PFSK-1 (cell line): ENCODE data around the gene TMEM94.

ENCODE experiments used
- FOXP2 ChIP-seq: optimal IDR thresholded peaks from 2 replicates; pipeline ENCODE3; 2011; ENCODE audit warnings: borderline replicate concordance, control low read depth, inconsistent platforms; ENCODE audit not compliant: insufficient read depth; ENCODE audit errors: extremely low read length, extremely low read depth
- POLR2AphosphoS5 ChIP-seq: IDR thresholded peaks from 2 replicates; pipeline ENCODE4 v1.6.1; 2012; ENCODE audit warnings: low read depth, mild to moderate bottlenecking, control low read depth, low read length, moderate library complexity
- SIN3A ChIP-seq: IDR thresholded peaks from 2 replicates; pipeline ENCODE4 v1.6.1; 2012; ENCODE audit warnings: mild to moderate bottlenecking, low read length, moderate library complexity, borderline replicate concordance; ENCODE audit not compliant: insufficient read depth
- TAF1 ChIP-seq: IDR thresholded peaks from 2 replicates; pipeline ENCODE4 v1.6.1; 2012; ENCODE audit warnings: low read length, control low read depth, borderline replicate concordance; ENCODE audit not compliant: insufficient read depth
- TF ChIP-seq, protein P1 (sequence below), 2 experiments: IDR thresholded peaks; 2 replicates each; pipeline versions ENCODE4 v1.6.1 to v1.8.0; 2011 to 2012; ENCODE audit warnings: low read depth in 2 of 2, low read length in 2 of 2, control low read depth in 1 of 2, inconsistent platforms in 1 of 2, mild to moderate bottlenecking in 1 of 2, moderate library complexity in 1 of 2; ENCODE audit not compliant: insufficient read depth in 1 of 2

DNA sequence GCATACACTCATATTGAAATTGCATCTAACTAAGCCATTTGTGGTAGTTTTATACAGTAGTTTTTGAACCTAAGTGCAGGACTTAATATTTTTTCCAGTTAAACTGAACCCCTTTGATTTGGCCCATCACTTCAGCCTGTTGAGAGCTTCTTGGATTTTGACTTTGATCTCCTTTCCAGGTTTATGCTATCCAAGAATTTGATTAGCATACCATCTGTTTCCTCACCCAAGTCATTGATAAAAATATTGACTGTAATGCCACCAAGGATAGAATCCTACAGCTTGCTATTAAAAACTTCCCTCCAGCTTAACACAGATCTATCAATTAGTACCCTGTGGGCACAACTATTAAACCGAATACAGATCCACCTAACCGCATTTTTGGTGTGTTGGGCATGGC lies 7.2 kb downstream of the TMEM94 start:
- TF ChIP-seq POLR2AphosphoS5, result no peak
- no peak for TF ChIP-seq TAF1
- no peak for TF ChIP-seq SIN3A
- TF ChIP-seq, protein P1, sequence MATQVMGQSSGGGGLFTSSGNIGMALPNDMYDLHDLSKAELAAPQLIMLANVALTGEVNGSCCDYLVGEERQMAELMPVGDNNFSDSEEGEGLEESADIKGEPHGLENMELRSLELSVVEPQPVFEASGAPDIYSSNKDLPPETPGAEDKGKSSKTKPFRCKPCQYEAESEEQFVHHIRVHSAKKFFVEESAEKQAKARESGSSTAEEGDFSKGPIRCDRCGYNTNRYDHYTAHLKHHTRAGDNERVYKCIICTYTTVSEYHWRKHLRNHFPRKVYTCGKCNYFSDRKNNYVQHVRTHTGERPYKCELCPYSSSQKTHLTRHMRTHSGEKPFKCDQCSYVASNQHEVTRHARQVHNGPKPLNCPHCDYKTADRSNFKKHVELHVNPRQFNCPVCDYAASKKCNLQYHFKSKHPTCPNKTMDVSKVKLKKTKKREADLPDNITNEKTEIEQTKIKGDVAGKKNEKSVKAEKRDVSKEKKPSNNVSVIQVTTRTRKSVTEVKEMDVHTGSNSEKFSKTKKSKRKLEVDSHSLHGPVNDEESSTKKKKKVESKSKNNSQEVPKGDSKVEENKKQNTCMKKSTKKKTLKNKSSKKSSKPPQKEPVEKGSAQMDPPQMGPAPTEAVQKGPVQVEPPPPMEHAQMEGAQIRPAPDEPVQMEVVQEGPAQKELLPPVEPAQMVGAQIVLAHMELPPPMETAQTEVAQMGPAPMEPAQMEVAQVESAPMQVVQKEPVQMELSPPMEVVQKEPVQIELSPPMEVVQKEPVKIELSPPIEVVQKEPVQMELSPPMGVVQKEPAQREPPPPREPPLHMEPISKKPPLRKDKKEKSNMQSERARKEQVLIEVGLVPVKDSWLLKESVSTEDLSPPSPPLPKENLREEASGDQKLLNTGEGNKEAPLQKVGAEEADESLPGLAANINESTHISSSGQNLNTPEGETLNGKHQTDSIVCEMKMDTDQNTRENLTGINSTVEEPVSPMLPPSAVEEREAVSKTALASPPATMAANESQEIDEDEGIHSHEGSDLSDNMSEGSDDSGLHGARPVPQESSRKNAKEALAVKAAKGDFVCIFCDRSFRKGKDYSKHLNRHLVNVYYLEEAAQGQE (IDR thresholded peaks at IDR 0.05; ENCODE audit: insufficient read depth in 1 of 2, low read depth in 2 of 2, low read length in 2 of 2), result no peak
- no peak for TF ChIP-seq FOXP2
